Ishikawa (cell line): ENCODE measurements around the gene STC2.

Experiments used
- CEBPB ChIP-seq: IDR thresholded peaks from 2 replicates; pipeline ENCODE4 v1.6.1; 2012
- CREB1 ChIP-seq: IDR thresholded peaks from 2 replicates; pipeline ENCODE4 v1.6.1; 2012; ENCODE audit warnings: low read depth
- EGR1 ChIP-seq: IDR thresholded peaks from 2 replicates; pipeline ENCODE4 v1.6.1; 2012
- EP300 ChIP-seq: IDR thresholded peaks from 2 replicates; pipeline ENCODE4 v1.6.1; 2012; ENCODE audit warnings: borderline replicate concordance
- FOXM1 ChIP-seq: IDR thresholded peaks from 2 replicates; pipeline ENCODE4 v1.6.1; 2012; ENCODE audit warnings: low read depth, borderline replicate concordance
- NFIC ChIP-seq: IDR thresholded peaks from 2 replicates; pipeline ENCODE4 v1.6.1; 2012
- RAD21 ChIP-seq: IDR thresholded peaks from 2 replicates; pipeline ENCODE4 v1.6.1; 2012; ENCODE audit warnings: low read depth
- TAF1 ChIP-seq: IDR thresholded peaks from 2 replicates; pipeline ENCODE4 v1.6.1; 2012; ENCODE audit warnings: low read depth, mild to moderate bottlenecking
- TCF12 ChIP-seq: IDR thresholded peaks from 2 replicates; pipeline ENCODE4 v1.6.1; 2012; ENCODE audit warnings: low read depth
- TEAD4 ChIP-seq: IDR thresholded peaks from 2 replicates; pipeline ENCODE4 v1.6.1; 2012
- YY1 ChIP-seq: IDR thresholded peaks from 2 replicates; pipeline ENCODE4 v1.6.1; 2012; ENCODE audit warnings: low read depth
- ZBTB7A ChIP-seq: IDR thresholded peaks from 2 replicates; pipeline ENCODE4 v1.6.1; 2012; ENCODE audit warnings: low read depth
- TF ChIP-seq, protein P1 (sequence below): IDR thresholded peaks from 2 replicates; pipeline ENCODE4 v1.6.1; 2012; ENCODE audit warnings: low read depth, mild to moderate bottlenecking
- TF ChIP-seq, protein P2 (sequence below): IDR thresholded peaks from 2 replicates; pipeline ENCODE4 v1.6.1; 2012
- TF ChIP-seq, protein P3 (sequence below): IDR thresholded peaks from 2 replicates; pipeline ENCODE4 v1.6.1; 2012

STC2 gene

DNA sequence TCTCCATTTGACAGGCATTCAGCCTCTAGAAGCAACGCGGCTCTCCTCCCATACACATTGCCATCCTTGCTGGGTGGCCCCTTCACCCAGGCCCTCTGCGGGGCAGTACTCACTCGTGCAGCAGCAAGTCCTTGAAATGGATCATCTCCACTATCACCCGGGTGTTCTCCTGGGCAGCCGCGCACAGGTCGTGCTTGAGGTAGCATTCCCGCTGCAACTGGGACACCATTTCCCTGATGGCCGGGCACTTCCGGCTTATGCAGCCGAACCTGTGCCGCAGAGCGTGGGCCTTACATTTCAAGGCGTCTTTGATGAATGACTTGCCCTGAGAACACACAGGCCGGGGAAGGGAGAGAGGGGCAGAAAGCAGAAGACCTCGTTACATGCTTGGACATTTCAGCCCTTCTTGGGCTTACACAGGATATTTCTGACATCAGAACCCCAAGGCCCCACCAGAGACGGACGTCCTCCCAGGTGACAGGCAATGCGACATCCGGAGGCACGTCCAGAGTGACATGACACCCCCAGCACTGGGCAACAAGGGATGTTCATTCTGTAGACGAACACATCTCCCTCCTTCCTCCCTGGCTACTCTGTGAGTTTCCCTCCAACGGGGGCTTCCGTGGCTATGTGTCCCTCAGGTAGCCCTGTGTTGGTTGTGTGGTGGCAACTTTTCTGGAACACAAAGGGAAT, 5.0 kb downstream of the STC2 start:
- TF ChIP-seq NFIC = no peak
- TF ChIP-seq EGR1 = no peak
- no peak for TF ChIP-seq EP300
- no peak for TF ChIP-seq TCF12
- TF ChIP-seq CREB1 = no peak
- TF ChIP-seq, protein P1, sequence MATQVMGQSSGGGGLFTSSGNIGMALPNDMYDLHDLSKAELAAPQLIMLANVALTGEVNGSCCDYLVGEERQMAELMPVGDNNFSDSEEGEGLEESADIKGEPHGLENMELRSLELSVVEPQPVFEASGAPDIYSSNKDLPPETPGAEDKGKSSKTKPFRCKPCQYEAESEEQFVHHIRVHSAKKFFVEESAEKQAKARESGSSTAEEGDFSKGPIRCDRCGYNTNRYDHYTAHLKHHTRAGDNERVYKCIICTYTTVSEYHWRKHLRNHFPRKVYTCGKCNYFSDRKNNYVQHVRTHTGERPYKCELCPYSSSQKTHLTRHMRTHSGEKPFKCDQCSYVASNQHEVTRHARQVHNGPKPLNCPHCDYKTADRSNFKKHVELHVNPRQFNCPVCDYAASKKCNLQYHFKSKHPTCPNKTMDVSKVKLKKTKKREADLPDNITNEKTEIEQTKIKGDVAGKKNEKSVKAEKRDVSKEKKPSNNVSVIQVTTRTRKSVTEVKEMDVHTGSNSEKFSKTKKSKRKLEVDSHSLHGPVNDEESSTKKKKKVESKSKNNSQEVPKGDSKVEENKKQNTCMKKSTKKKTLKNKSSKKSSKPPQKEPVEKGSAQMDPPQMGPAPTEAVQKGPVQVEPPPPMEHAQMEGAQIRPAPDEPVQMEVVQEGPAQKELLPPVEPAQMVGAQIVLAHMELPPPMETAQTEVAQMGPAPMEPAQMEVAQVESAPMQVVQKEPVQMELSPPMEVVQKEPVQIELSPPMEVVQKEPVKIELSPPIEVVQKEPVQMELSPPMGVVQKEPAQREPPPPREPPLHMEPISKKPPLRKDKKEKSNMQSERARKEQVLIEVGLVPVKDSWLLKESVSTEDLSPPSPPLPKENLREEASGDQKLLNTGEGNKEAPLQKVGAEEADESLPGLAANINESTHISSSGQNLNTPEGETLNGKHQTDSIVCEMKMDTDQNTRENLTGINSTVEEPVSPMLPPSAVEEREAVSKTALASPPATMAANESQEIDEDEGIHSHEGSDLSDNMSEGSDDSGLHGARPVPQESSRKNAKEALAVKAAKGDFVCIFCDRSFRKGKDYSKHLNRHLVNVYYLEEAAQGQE = no peak

DNA sequence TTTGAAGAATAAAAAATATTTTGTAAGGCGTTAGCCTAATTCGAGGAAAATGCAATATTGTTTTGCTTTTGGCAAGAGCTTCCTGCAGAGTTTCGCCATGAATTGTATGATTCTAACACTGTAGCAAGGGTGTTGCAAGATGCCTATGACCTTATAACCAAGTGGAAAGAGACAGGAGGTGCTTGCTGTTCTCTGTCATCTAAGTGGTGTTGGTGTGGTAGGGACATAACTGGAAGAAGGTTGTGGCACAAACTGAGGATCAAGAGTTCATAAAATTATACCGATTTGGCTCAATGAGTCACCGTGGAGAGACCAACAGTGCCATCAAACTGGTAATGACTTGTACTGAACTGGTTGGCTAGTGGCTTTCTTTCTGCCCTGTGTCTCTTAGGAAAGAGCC, 6.3 kb downstream of the STC2 start:
- TF ChIP-seq CREB1 (no peak), ZBTB7A (no peak)

DNA sequence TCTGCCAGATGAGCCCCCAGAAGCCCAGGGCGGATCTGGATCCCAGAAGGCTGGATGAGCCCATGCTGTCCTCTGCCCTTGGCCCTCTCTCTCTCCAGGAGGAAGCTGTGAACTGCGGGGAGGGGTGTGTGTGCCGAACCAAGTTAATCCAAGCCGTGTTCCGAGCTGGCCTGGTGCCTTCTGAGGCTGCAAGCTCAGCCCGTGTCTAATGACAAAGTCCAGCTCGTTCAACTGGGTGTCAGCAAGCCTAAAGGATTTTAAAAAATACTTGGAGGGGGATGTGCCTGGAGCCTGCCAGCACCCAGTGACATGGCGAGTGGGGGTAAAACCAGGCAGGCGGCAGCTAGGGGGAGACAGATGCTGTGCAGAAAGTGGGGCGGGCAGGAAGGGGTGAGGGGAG, 8.0 kb downstream of the STC2 start:
- TF ChIP-seq CREB1 (no peak), TCF12 (no peak), FOXM1 (no peak), RAD21 (no peak), YY1 (no peak), TEAD4 (no peak), EGR1 (no peak), ZBTB7A (no peak), TAF1 (no peak), NFIC (no peak), CEBPB (no peak), EP300 (no peak)
- TF ChIP-seq, protein P2, sequence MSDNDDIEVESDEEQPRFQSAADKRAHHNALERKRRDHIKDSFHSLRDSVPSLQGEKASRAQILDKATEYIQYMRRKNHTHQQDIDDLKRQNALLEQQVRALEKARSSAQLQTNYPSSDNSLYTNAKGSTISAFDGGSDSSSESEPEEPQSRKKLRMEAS = no peak
- TF ChIP-seq, protein P3, sequence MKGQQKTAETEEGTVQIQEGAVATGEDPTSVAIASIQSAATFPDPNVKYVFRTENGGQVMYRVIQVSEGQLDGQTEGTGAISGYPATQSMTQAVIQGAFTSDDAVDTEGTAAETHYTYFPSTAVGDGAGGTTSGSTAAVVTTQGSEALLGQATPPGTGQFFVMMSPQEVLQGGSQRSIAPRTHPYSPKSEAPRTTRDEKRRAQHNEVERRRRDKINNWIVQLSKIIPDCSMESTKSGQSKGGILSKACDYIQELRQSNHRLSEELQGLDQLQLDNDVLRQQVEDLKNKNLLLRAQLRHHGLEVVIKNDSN = no peak
- TF ChIP-seq, protein P1 = no peak

DNA sequence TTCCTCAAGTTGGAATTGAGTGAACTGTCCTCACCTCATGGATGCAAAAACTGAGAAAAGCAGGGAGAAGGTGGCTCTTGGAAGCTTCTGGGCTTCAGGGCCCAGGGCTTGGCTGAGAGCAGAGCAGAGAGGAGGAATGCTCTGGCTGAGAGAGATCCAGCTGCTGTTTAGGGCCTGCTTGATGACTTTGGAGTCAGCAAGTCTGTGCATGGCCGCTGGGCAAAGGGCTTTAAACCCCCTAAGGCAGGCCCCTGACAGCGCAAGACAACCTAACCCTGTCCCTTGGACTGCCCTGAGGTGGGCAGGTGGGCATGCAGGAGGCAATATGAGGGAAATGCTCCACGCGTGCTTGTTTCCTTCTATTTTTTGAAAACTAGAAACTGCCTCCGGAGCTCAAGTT, 8.6 kb downstream of the STC2 start:
- TF ChIP-seq FOXM1 (no peak), CEBPB (no peak), ZBTB7A (no peak), TAF1 (no peak), YY1 (no peak), NFIC (no peak)
- TF ChIP-seq, protein P3 = no peak

DNA sequence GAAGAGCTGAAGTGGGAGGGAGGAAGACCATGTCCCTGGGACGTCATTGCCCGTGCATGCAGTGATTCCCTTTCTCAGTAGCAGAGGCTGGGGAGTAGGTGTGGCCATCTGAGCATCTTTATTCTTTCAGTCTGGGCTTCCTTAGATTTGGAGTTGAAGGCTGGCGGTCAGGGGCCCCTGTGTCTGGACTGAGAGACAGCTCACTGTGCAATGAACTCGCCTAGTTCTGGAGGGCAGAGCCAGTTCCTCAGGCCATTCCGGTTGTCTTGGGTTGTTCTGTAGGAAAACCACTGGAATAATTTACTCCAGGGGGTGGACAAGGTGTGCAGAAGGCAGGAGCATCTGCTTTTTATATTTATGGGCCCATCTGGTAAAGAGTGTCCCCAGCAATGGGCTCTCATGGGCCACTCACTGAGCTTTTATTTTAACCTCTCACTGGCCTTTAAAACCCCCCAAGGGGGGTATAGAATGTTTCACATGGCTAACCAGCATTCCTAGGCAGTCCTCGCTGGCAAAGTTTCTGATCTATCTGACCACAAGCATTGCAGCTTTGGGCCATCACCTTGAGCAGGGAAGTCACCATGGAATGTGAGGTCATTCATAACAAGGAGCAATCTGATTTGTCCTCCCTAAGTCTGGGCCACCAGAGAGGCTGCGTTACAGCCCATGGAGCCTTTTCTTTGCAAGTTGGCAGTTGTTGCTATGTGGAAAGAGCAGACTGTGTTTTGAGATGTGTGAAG, 9.2 kb downstream of the STC2 start:
- TF ChIP-seq ZBTB7A (no peak), YY1 (no peak), RAD21 (no peak), TAF1 (no peak), NFIC (no peak), TCF12 (no peak), CEBPB (no peak), EGR1 (no peak), FOXM1 (no peak)
- TF ChIP-seq, protein P1 = no peak
- TF ChIP-seq, protein P2 = no peak
